Body of pancreas (tissue), 4 donors: ENCODE data around the gene PLEKHA6. TPM values are rescaled to one million over a fixed set of nuclear protein-coding genes. Genes with fewer than 3 reads are reported as not detected.

Experiments used
- ATAC-seq: fragments of 150-250 bp; one replicate; pipeline ENCODE4 v1.9.1; 2016
- DNase-seq, 4 donors: peaks; one replicate each; pipeline ENCODE4 v3.0.0-alpha.2; 2019
- H3K27ac ChIP-seq, 4 donors: fragments of 200-600 bp; sonication (generic); 1 replicate in 3 of 4; 2 replicates in 1 of 4; pipeline versions ENCODE4 v1.5.1 to v1.6.1; 2016 to 2019; ENCODE audit warnings: mild to moderate bottlenecking in 1 of 4, mixed read lengths in 1 of 4, moderate library complexity in 1 of 4
- H3K27me3 ChIP-seq, 2 donors: fragments of 200-600 bp; sonication (generic); one replicate each; pipeline ENCODE4 v1.6.0; 2016; ENCODE audit warnings: mild to moderate bottlenecking in 1 of 2
- H3K36me3 ChIP-seq, 2 donors: fragments of 200-600 bp; sonication (generic); replicated peaks in 1 of 2; 2 replicates each; pipeline ENCODE4 v1.5.1; 2016; ENCODE audit warnings: low read depth in 2 of 2; ENCODE audit not compliant: insufficient read depth in 1 of 2
- H3K4me1 ChIP-seq: fragments of 200-600 bp; sonication (generic); one replicate; pipeline ENCODE4 v1.6.0; 2016
- H3K4me3 ChIP-seq, 2 donors: fragments of 200-600 bp; sonication (generic); 1 replicate in 1 of 2; 2 replicates in 1 of 2; pipeline ENCODE4 v1.5.1; 2016 to 2019
- H3K9me3 ChIP-seq, 3 donors: fragments of 200-600 bp; sonication (generic); 1 replicate in 2 of 3; 2 replicates in 1 of 3; pipeline ENCODE4 v1.5.1; 2016
- CTCF ChIP-seq, 7 experiments: fragments of 450-650 bp in 4 of 7; fragments of 200-600 bp in 3 of 7; sonication (generic) in 3 of 7; IDR thresholded peaks; one replicate each; pipeline ENCODE4 v1.5.1; 2016 to 2019; ENCODE audit warnings: antibody characterized with exemption in 7 of 7
- POLR2A ChIP-seq, 3 donors: fragments of 450-650 bp; IDR thresholded peaks; one replicate each; pipeline ENCODE4 v1.6.1; 2016; ENCODE audit warnings: antibody characterized with exemption in 3 of 3, mild to moderate bottlenecking in 2 of 3
- WGBS, 2 donors: methylation state at CpG; one replicate each; pipeline ENCODE4 v1.1.5; 2017; 5-methylcytosine and 5-hydroxymethylcytosine counted together
- intact Hi-C: fragments of 100-400 bp; cut with DNase I; formaldehyde crosslinking; loops from one replicate; pipeline ENCODE4 v1.15.1; 2023
- total RNA-seq, 2 donors: library from RNA; depleted of rRNA; stranded (reverse); fragments of >200 nt; gene quantifications; one replicate each; pipeline ENCODE4 v1.1.0, GENCODE V29; 2016

The PLEKHA6 gene
- total RNA-seq, 2 donors from 2014 or later = 10.9 to 20.4 TPM

GRCh38 chr1:204335533-204335932 is 24.2 kb downstream of the PLEKHA6 start:
- ATAC-seq = no peak

GRCh38 chr1:204335085-204335484 is 24.6 kb downstream of the PLEKHA6 start:
- TF ChIP-seq POLR2A (IDR thresholded peaks at IDR 0.05) (no peak), CTCF (IDR thresholded peaks at IDR 0.05) (no peak)
- no peaks in the 10 kb centered on the region for H3K9me3 ChIP-seq
- intact Hi-C loops = no loop called here
- H3K36me3 ChIP-seq = no peaks in the 10 kb centered on the region
- H3K27me3 ChIP-seq = no peaks in the 10 kb centered on the region
- no peak overlapping the region for H3K27ac ChIP-seq
- no peaks in the 10 kb centered on the region for H3K4me1 ChIP-seq
- 94 to 95% methylated on average over 1 of the region's 1 CpG for WGBS, 2 donors
- no peak for ATAC-seq
- DNase-seq = no peak
- no peak overlapping the region for H3K4me3 ChIP-seq

More at GRCh38 chr1:204335533-204335932, 24.2 kb downstream of the PLEKHA6 start:
- no peak overlapping the region for H3K4me3 ChIP-seq
- no peak for TF ChIP-seq CTCF (IDR thresholded peaks at IDR 0.05)
- no peak for TF ChIP-seq POLR2A (IDR thresholded peaks at IDR 0.05)
- H3K9me3 ChIP-seq = no peaks in the 10 kb centered on the region
- intact Hi-C loops = no loop called here
- 82 to 89% methylated on average over 1 of the region's 1 CpG for WGBS, 2 donors
- H3K36me3 ChIP-seq = no peaks in the 10 kb centered on the region
- no peaks in the 10 kb centered on the region for H3K27me3 ChIP-seq
- no peak overlapping the region for H3K27ac ChIP-seq
- no peak for DNase-seq
- no peaks in the 10 kb centered on the region for H3K4me1 ChIP-seq

- H3K36me3 ChIP-seq = no peaks in the 10 kb centered on the region
- ATAC-seq = no peak
- DNase-seq = no peak
- H3K4me3 ChIP-seq = no peak overlapping the region
- TF ChIP-seq CTCF (IDR thresholded peaks at IDR 0.05) (no peak), POLR2A (IDR thresholded peaks at IDR 0.05) (no peak)
- no peaks in the 10 kb centered on the region for H3K9me3 ChIP-seq
- H3K4me1 ChIP-seq = no peaks in the 10 kb centered on the region
- 87 to 88% methylated on average over 7 of the region's 7 CpGs for WGBS, 2 donors
- H3K27me3 ChIP-seq = no peaks in the 10 kb centered on the region
- intact Hi-C loops = no loop called here
- no peak overlapping the region for H3K27ac ChIP-seq
These were observed 25.3 kb downstream of the PLEKHA6 start for GRCh38 chr1:204334455-204334854.

- no peak overlapping the region for H3K27ac ChIP-seq
These were observed 26.3 kb downstream of the PLEKHA6 start for GRCh38 chr1:204333427-204333826.

More at GRCh38 chr1:204333427-204333826, 26.3 kb downstream of the PLEKHA6 start:
- TF ChIP-seq CTCF (IDR thresholded peaks at IDR 0.05) (no peak), POLR2A (IDR thresholded peaks at IDR 0.05) (no peak)
- DNase-seq = no peak
- Histone ChIP-seq H3K27me3 (no peaks in the 10 kb centered on the region), H3K9me3 (no peaks in the 10 kb centered on the region), H3K4me3 (no peak overlapping the region), H3K36me3 (no peaks in the 10 kb centered on the region), H3K4me1 (no peaks in the 10 kb centered on the region)
- no peak for ATAC-seq
- intact Hi-C loops = no loop called here
- WGBS, 2 donors = 84 to 95% methylated on average over 2 of the region's 2 CpGs
